CD14-positive monocyte (primary cell): Measurements from ENCODE around the gene HMOX2. TPM values are rescaled to one million over a fixed set of nuclear protein-coding genes. Genes with fewer than 3 reads are reported as not detected.

Source experiments
- DNase-seq, 3 donors: peaks; one replicate each; pipeline ENCODE4 v3.0.0-alpha.2; 2011 to 2022
- H2AFZ ChIP-seq: 2 replicates; pipeline ENCODE4 v1.6.0; 2012; ENCODE audit warnings: mild to moderate bottlenecking, low read depth, low read length, inconsistent platforms; ENCODE audit not compliant: insufficient read depth, poor library complexity, severe bottlenecking
- H3K27ac ChIP-seq, 2 donors: 1 replicate in 1 of 2; 2 replicates in 1 of 2; pipeline ENCODE4 v1.5.1; 2012 to 2013; ENCODE audit warnings: low read length in 2 of 2, control low read depth in 1 of 2, inconsistent platforms in 1 of 2, low read depth in 1 of 2, mild to moderate bottlenecking in 1 of 2
- H3K27me3 ChIP-seq, 2 donors: one replicate each; pipeline versions ENCODE4 v1.6.0 to v1.6.1; 2011 to 2013; ENCODE audit warnings: low read length in 2 of 2; ENCODE audit not compliant: control insufficient read depth in 2 of 2, insufficient read depth in 2 of 2
- H3K36me3 ChIP-seq, 2 donors: replicated peaks in 1 of 2; 1 replicate in 1 of 2; 2 replicates in 1 of 2; pipeline versions ENCODE4 v1.5.1 to v1.6.1; 2012 to 2013; ENCODE audit warnings: low read length in 2 of 2, control low read depth in 1 of 2, inconsistent platforms in 1 of 2, mild to moderate bottlenecking in 1 of 2; ENCODE audit not compliant: insufficient read depth in 2 of 2, control insufficient read depth in 1 of 2
- H3K4me1 ChIP-seq, 2 donors: 1 replicate in 1 of 2; 2 replicates in 1 of 2; pipeline versions ENCODE4 v1.5.1 to v1.6.1; 2012 to 2013; ENCODE audit warnings: low read length in 2 of 2, control low read depth in 1 of 2, inconsistent platforms in 1 of 2, mild to moderate bottlenecking in 1 of 2, moderate library complexity in 1 of 2; ENCODE audit not compliant: insufficient read depth in 2 of 2, control insufficient read depth in 1 of 2
- H3K4me2 ChIP-seq: replicated peaks from 2 replicates; pipeline ENCODE3; 2012; ENCODE audit warnings: low read length, moderate library complexity, mild to moderate bottlenecking; ENCODE audit not compliant: poor library complexity, severe bottlenecking; ENCODE audit errors: extremely low read depth
- H3K4me3 ChIP-seq, 3 experiments: fragments of 200-600 bp in 1 of 3; sonication (generic) in 1 of 3; replicated peaks in 1 of 3; 1 replicate in 2 of 3; 2 replicates in 1 of 3; pipeline ENCODE4 v1.5.1; 2011 to 2013; ENCODE audit warnings: low read length in 3 of 3, mild to moderate bottlenecking in 3 of 3, control low read depth in 2 of 3, low read depth in 2 of 3, inconsistent platforms in 1 of 3, moderate library complexity in 1 of 3
- H3K79me2 ChIP-seq: 2 replicates; pipeline ENCODE4 v1.6.0; 2012; ENCODE audit warnings: mild to moderate bottlenecking, control low read depth, inconsistent platforms, low read length, moderate library complexity; ENCODE audit not compliant: insufficient read depth
- H3K9ac ChIP-seq: 2 replicates; pipeline ENCODE4 v1.6.0; 2017; ENCODE audit warnings: low read length, mild to moderate bottlenecking; ENCODE audit not compliant: insufficient read depth, poor library complexity, severe bottlenecking
- H3K9me3 ChIP-seq, 2 donors: replicated peaks in 1 of 2; 1 replicate in 1 of 2; 2 replicates in 1 of 2; pipeline versions ENCODE4 v1.5.1 to v1.6.1; 2012 to 2013; ENCODE audit warnings: low read length in 2 of 2, control low read depth in 1 of 2; ENCODE audit not compliant: control insufficient read depth in 1 of 2, insufficient read depth in 1 of 2
- H4K20me1 ChIP-seq: 2 replicates; pipeline ENCODE4 v1.6.0; 2012; ENCODE audit warnings: mild to moderate bottlenecking, low read length, control low read depth, moderate library complexity; ENCODE audit not compliant: insufficient read depth
- H3K27ac Mint-ChIP-seq, 7 donors: one replicate each; pipeline ENCODE4 v1.8.0; 2020; ENCODE audit warnings: mild to moderate bottlenecking in 7 of 7, mixed read lengths in 7 of 7, moderate library complexity in 6 of 7, inconsistent platforms in 2 of 7
- H3K27me3 Mint-ChIP-seq, 3 donors: one replicate each; pipeline ENCODE4 v1.8.0; 2021 to 2022; ENCODE audit warnings: low read depth in 3 of 3, mild to moderate bottlenecking in 3 of 3, mixed read lengths in 3 of 3, moderate library complexity in 3 of 3, inconsistent platforms in 1 of 3
- H3K36me3 Mint-ChIP-seq, 2 donors: one replicate each; pipeline ENCODE4 v1.8.0; 2020; ENCODE audit warnings: mixed read lengths in 2 of 2, inconsistent platforms in 1 of 2, mild to moderate bottlenecking in 1 of 2
- H3K4me1 Mint-ChIP-seq: one replicate; pipeline ENCODE4 v1.8.0; 2020; ENCODE audit warnings: mild to moderate bottlenecking, mixed read lengths
- H3K4me3 Mint-ChIP-seq, 2 donors: one replicate each; pipeline ENCODE4 v1.8.0; 2020; ENCODE audit warnings: mild to moderate bottlenecking in 2 of 2, mixed read lengths in 2 of 2, moderate library complexity in 1 of 2
- H3K9me3 Mint-ChIP-seq, 7 donors: one replicate each; pipeline ENCODE4 v1.8.0; 2020 to 2022; ENCODE audit warnings: mixed read lengths in 7 of 7, mild to moderate bottlenecking in 6 of 7, moderate library complexity in 6 of 7, inconsistent platforms in 2 of 7
- CTCF ChIP-seq: fragments of 200-600 bp; IDR thresholded peaks from one replicate; pipeline ENCODE4 v1.8.0; 2022; ENCODE audit warnings: antibody characterized with exemption, mild to moderate bottlenecking
- WGBS: methylation state at CpG from one replicate; pipeline ENCODE4 v1.1.5; 2013; ENCODE audit warnings: missing lambda C conversion rate; ENCODE audit not compliant: insufficient coverage; 5-methylcytosine and 5-hydroxymethylcytosine counted together
- intact Hi-C, 2 donors: fragments of 100-400 bp; cut with micrococcal nuclease; formaldehyde crosslinking; loops; one replicate each; pipeline versions ENCODE4 v1.15.0 to v1.15.1; 2023
- polyA plus RNA-seq, 3 donors: library from polyadenylated mRNA; depleted of rRNA in 1 of 3; unstranded in 2 of 3; stranded (reverse) in 1 of 3; fragments of 300-500 nt in 2 of 3; fragments of >200 nt in 1 of 3; fragmentation: Illumina TruSeq in 2 of 3; gene quantifications; 1 replicate in 2 of 3; 2 replicates in 1 of 3; pipeline ENCODE4 v1.2.3, GENCODE V29; 2012 to 2021

Gene HMOX2
- polyA plus RNA-seq, 3 donors, result 21.7 to 33.2 (median 25.0) TPM

- Mint-ChIP-seq H3K27me3 (peaks cover 0 to 5% (median 3%) of the 10 kb centered on the region in 3 donors), H3K36me3 (peaks cover 10 to 20% of the 10 kb centered on the region in 2 donors), H3K4me3 (no peak overlapping the region), H3K4me1 (peaks cover 48% of the 10 kb centered on the region), H3K9me3 (peaks cover 0 to 3% (median 0%) of the 10 kb centered on the region in 7 donors), H3K27ac (peak overlapping the region in 1 of 7 donors; percentile 26)
- TF ChIP-seq CTCF, result no peak
- DNase-seq, result no peak
- Histone ChIP-seq H3K4me3 (no peak overlapping the region), H3K4me2 (no peak overlapping the region), H2AFZ (no peak overlapping the region), H3K9ac (no peak overlapping the region), H3K27ac (no peak overlapping the region), H3K79me2 (peaks cover 27% of the 10 kb centered on the region), H3K27me3 (no peaks in the 10 kb centered on the region), H3K36me3 (no peaks in the 10 kb centered on the region), H4K20me1 (no peaks in the 10 kb centered on the region), H3K4me1 (peaks cover 31 to 47% of the 10 kb centered on the region in 2 donors), H3K9me3 (no peaks in the 10 kb centered on the region)
- intact Hi-C loops, result no loop called here
These were observed 48.4 kb downstream of the HMOX2 start for GRCh38 chr16:4524571-4524970.

DNA sequence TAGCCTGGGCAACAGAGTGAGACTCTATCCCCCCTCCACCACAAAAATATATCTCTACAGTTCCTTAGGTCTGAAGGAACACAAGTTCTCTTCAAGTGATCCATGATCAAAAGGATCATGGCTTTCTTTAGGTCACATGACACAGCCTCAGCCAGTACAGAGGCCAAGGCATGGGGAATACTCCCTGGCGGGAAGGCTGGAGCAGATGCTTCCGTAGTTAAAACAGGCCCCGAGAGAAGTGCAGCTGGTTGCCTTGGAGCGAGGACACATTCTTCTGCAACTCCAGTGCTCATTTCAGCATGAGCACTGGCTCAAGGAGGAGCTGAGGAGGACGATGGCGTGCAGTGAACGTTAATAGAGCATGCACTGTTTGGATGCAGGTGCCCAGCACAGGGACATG is 48.9 kb downstream of the HMOX2 start:
- no peak overlapping the region for H3K4me2 ChIP-seq
- no peak overlapping the region for H2AFZ ChIP-seq
- Mint-ChIP-seq H3K27ac (no peak overlapping the region), H3K36me3 (peaks cover 10 to 20% of the 10 kb centered on the region in 2 donors), H3K4me3 (no peak overlapping the region), H3K4me1 (peaks cover 45% of the 10 kb centered on the region), H3K9me3 (peaks cover 0 to 3% (median 0%) of the 10 kb centered on the region in 7 donors), H3K27me3 (peaks cover 0 to 5% (median 3%) of the 10 kb centered on the region in 3 donors)
- no peak overlapping the region for H3K4me3 ChIP-seq
- DNase-seq, result no peak
- H3K27ac ChIP-seq, result no peak overlapping the region
- peaks cover 29 to 45% of the 10 kb centered on the region in 2 donors for H3K4me1 ChIP-seq
- 98% methylated on average over 7 of the region's 7 CpGs for WGBS
- intact Hi-C loops, result no loop called here
- H3K79me2 ChIP-seq, result peaks cover 27% of the 10 kb centered on the region
- no peaks in the 10 kb centered on the region for H3K36me3 ChIP-seq
- H4K20me1 ChIP-seq, result no peaks in the 10 kb centered on the region
- no peaks in the 10 kb centered on the region for H3K27me3 ChIP-seq
- no peak for TF ChIP-seq CTCF
- no peak overlapping the region for H3K9ac ChIP-seq
- no peaks in the 10 kb centered on the region for H3K9me3 ChIP-seq
